Endodermal cell (in vitro differentiated cells): ENCODE measurements around the gene JARID2. TPM values are rescaled to one million over a fixed set of nuclear protein-coding genes. Genes with fewer than 3 reads are reported as not detected.

Experiments
- DNase-seq: peaks from one replicate; pipeline ENCODE4 v3.0.0-alpha.2; 2017
- H3K27ac ChIP-seq: 2 replicates; pipeline ENCODE4 v1.5.1; 2013; ENCODE audit warnings: mild to moderate bottlenecking, low read depth, low read length, moderate library complexity
- H3K27me3 ChIP-seq: 2 replicates; pipeline ENCODE4 v1.6.1; 2013; ENCODE audit warnings: mild to moderate bottlenecking, low read length, moderate library complexity; ENCODE audit not compliant: insufficient read depth, control insufficient read depth, poor library complexity, severe bottlenecking
- H3K36me3 ChIP-seq: 2 replicates; pipeline ENCODE4 v1.7.0; 2013; ENCODE audit warnings: mild to moderate bottlenecking, low read length, moderate library complexity; ENCODE audit not compliant: control insufficient read depth, insufficient read depth
- H3K4me1 ChIP-seq: one replicate; pipeline ENCODE4 v1.7.0; 2013; ENCODE audit warnings: low read length; ENCODE audit not compliant: control insufficient read depth, insufficient read depth
- H3K4me3 ChIP-seq: 2 replicates; pipeline ENCODE4 v1.5.1; 2013; ENCODE audit warnings: mild to moderate bottlenecking, low read length, moderate library complexity
- H3K9ac ChIP-seq: 2 replicates; pipeline ENCODE4 v1.6.1; 2013; ENCODE audit warnings: mild to moderate bottlenecking, low read length, moderate library complexity; ENCODE audit not compliant: poor library complexity, severe bottlenecking; ENCODE audit errors: extremely low read depth
- H3K9me3 ChIP-seq: 2 replicates; pipeline ENCODE4 v1.6.1; 2013; ENCODE audit warnings: mild to moderate bottlenecking, low read length, moderate library complexity; ENCODE audit not compliant: control insufficient read depth
- H3K27ac Mint-ChIP-seq: 2 replicates; pipeline ENCODE4 v1.8.0; 2020; ENCODE audit warnings: mixed read lengths
- H3K27me3 Mint-ChIP-seq: 2 replicates; pipeline ENCODE4 v1.8.0; 2021; ENCODE audit warnings: mild to moderate bottlenecking, mixed read lengths; ENCODE audit not compliant: insufficient read depth
- H3K36me3 Mint-ChIP-seq: 2 replicates; pipeline ENCODE4 v1.8.0; 2020; ENCODE audit warnings: low read depth, mixed read lengths
- H3K4me1 Mint-ChIP-seq: 2 replicates; pipeline ENCODE4 v1.8.0; 2020; ENCODE audit warnings: mixed read lengths
- H3K4me3 Mint-ChIP-seq: 2 replicates; pipeline ENCODE4 v1.8.0; 2020; ENCODE audit warnings: mild to moderate bottlenecking, moderate library complexity, mixed read lengths
- H3K9me3 Mint-ChIP-seq: 2 replicates; pipeline ENCODE4 v1.8.0; 2020; ENCODE audit warnings: mild to moderate bottlenecking, mixed read lengths
- WGBS, 2 experiments: methylation state at CpG; one replicate each; pipeline versions ENCODE4 v1.1.5 to v1.1.7; 2013; ENCODE audit warnings: missing lambda C conversion rate in 2 of 2, mixed read lengths in 1 of 2; ENCODE audit not compliant: insufficient coverage in 1 of 2, insufficient read length in 1 of 2; 5-methylcytosine and 5-hydroxymethylcytosine counted together
- total RNA-seq, 2 donors: library from RNA; stranded (reverse); fragmentation: NEBNext Ultra II Directional in 1 of 2; extraction: Animal tissue kit (Norgen Biotek cat#: 25700) in 1 of 2; gene quantifications; 2 replicates in 1 of 2; 3 replicates in 1 of 2; pipeline ENCODE4 v1.2.1, GENCODE V29; 2021
- TF ChIP-seq, protein P1 (sequence below): fragments of 200-600 bp; sonication (generic); conservative IDR thresholded peaks from 2 replicates; pipeline ENCODE4 v1.5.0; 2021; ENCODE audit warnings: antibody characterized with exemption, mild to moderate bottlenecking

Gene JARID2
- total RNA-seq, 2 donors from 2014 or later, result 42.5 to 77.0 TPM

GRCh38 chr6:15392182-15392581 is 146.3 kb downstream of the JARID2 start:
- Histone ChIP-seq H3K36me3 (peaks cover 5% of the 10 kb centered on the region), H3K27me3 (no peaks in the 10 kb centered on the region), H3K9me3 (peaks cover 13% of the 10 kb centered on the region), H3K27ac (no peak overlapping the region), H3K9ac (no peak overlapping the region), H3K4me3 (no peak overlapping the region), H3K4me1 (peaks cover 9% of the 10 kb centered on the region)
- 90 to 98% methylated on average over 4 to 6 of the region's 6 CpGs for WGBS, 2 experiments
- Mint-ChIP-seq H3K27me3 (no peaks in the 10 kb centered on the region), H3K27ac (no peak overlapping the region), H3K4me3 (no peak overlapping the region), H3K9me3 (no peaks in the 10 kb centered on the region), H3K36me3 (peaks cover 16% of the 10 kb centered on the region), H3K4me1 (peaks cover 47% of the 10 kb centered on the region)
- DNase-seq, result no peak
- TF ChIP-seq, protein P1, sequence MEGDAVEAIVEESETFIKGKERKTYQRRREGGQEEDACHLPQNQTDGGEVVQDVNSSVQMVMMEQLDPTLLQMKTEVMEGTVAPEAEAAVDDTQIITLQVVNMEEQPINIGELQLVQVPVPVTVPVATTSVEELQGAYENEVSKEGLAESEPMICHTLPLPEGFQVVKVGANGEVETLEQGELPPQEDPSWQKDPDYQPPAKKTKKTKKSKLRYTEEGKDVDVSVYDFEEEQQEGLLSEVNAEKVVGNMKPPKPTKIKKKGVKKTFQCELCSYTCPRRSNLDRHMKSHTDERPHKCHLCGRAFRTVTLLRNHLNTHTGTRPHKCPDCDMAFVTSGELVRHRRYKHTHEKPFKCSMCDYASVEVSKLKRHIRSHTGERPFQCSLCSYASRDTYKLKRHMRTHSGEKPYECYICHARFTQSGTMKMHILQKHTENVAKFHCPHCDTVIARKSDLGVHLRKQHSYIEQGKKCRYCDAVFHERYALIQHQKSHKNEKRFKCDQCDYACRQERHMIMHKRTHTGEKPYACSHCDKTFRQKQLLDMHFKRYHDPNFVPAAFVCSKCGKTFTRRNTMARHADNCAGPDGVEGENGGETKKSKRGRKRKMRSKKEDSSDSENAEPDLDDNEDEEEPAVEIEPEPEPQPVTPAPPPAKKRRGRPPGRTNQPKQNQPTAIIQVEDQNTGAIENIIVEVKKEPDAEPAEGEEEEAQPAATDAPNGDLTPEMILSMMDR, result no peak

DNA sequence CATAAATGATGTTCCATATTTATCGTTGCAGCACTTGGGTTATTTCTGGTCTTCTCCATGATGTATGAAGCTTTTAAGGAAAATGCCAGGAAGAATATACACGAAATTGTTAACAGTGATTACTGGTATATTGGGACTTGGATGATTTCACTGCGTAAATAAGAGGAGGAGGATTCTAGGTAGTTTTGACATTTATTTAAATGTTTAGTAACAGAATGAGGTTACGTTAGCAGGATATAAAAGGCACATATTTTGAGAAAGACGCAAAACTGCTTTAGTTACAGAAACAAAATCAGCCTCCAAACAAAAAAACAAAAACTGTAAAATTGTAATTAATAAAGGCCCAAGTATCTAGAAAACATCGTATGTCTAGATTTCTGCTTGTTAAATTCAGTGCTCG is 147.7 kb downstream of the JARID2 start:
- Histone ChIP-seq H3K9me3 (peaks cover 13% of the 10 kb centered on the region), H3K27ac (no peak overlapping the region), H3K4me3 (no peak overlapping the region), H3K4me1 (no peaks in the 10 kb centered on the region), H3K27me3 (no peaks in the 10 kb centered on the region), H3K9ac (no peak overlapping the region), H3K36me3 (peaks cover 5% of the 10 kb centered on the region)
- H3K4me3 Mint-ChIP-seq, result no peak overlapping the region
- TF ChIP-seq, protein P1, result no peak
- H3K27me3 Mint-ChIP-seq, result no peaks in the 10 kb centered on the region
- DNase-seq, result no peak
- H3K36me3 Mint-ChIP-seq, result peaks cover 16% of the 10 kb centered on the region
- H3K9me3 Mint-ChIP-seq, result no peaks in the 10 kb centered on the region
- H3K27ac Mint-ChIP-seq, result no peak overlapping the region
- 97% methylated on average over 4 to 7 of the region's 7 CpGs for WGBS, 2 experiments
- H3K4me1 Mint-ChIP-seq, result peaks cover 40% of the 10 kb centered on the region

- no peak overlapping the region for H3K4me3 ChIP-seq
- peaks cover 5% of the 10 kb centered on the region for H3K36me3 ChIP-seq
- no peaks in the 10 kb centered on the region for H3K9me3 Mint-ChIP-seq
- no peaks in the 10 kb centered on the region for H3K27me3 ChIP-seq
- TF ChIP-seq, protein P1, result no peak
- peaks cover 13% of the 10 kb centered on the region for H3K9me3 ChIP-seq
- no peak overlapping the region for H3K27ac Mint-ChIP-seq
- 81 to 93% methylated on average over 4 to 8 of the region's 8 CpGs for WGBS, 2 experiments
- H3K4me1 ChIP-seq, result peaks cover 11% of the 10 kb centered on the region
- peak; percentile 27 for DNase-seq
- no peak overlapping the region for H3K9ac ChIP-seq
- H3K36me3 Mint-ChIP-seq, result peaks cover 16% of the 10 kb centered on the region
- H3K4me1 Mint-ChIP-seq, result peaks cover 39% of the 10 kb centered on the region
- H3K4me3 Mint-ChIP-seq, result no peak overlapping the region
- H3K27ac ChIP-seq, result no peak overlapping the region
- H3K27me3 Mint-ChIP-seq, result no peaks in the 10 kb centered on the region
These were observed 149.2 kb downstream of the JARID2 start for GRCh38 chr6:15395087-15395486.
